HG03378 (cell line): ENCODE data around the gene MX2.
"Not testable (repeated sequence)": the region's sequence is repeated elsewhere in the genome, so short reads cannot be mapped to it uniquely, and the experiment has no call there.

ENCODE experiments used
- ATAC-seq: cut with Tn5 transposase; IDR thresholded peaks from one replicate; pipeline ENCODE4 v1.9.1; 2021; ENCODE audit warnings: mild to moderate bottlenecking, moderate library complexity; ENCODE audit not compliant: unreplicated experiment

The MX2 gene

DNA sequence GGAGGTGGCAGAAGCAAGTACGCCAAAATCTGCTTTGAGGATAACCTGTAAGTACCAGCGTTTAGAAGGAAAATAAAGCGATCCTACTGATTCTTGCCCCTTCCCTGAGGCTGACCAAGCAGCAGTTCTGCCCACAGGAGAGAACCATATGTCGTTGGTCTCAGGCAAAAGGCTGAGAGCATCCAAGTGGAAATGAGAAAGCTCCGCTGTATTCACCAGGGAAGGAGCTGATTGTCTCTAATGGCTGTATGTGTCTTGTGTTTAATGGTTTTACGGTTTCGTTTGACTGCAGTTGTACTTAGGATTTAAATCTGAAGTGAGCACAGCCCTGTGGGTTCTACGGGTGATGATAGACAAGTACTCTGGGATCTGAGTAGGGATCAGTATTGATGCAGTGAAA is 23.4 kb upstream of the MX2 start:
- no peak for ATAC-seq

GRCh38 chr21:41342035-41342434 is 19.8 kb upstream of the MX2 start:
- no peak for ATAC-seq

- no peak for ATAC-seq
Measured at GRCh38 chr21:41344146-41344545, 17.7 kb upstream of the MX2 start.

GRCh38 chr21:41345356-41345755 is 16.5 kb upstream of the MX2 start:
- no peak for ATAC-seq

- ATAC-seq: no peak
Measured at GRCh38 chr21:41345934-41346685, 15.7 kb upstream of the MX2 start.

- no peak for ATAC-seq
Measured at GRCh38 chr21:41346758-41347157, 15.1 kb upstream of the MX2 start.

DNA sequence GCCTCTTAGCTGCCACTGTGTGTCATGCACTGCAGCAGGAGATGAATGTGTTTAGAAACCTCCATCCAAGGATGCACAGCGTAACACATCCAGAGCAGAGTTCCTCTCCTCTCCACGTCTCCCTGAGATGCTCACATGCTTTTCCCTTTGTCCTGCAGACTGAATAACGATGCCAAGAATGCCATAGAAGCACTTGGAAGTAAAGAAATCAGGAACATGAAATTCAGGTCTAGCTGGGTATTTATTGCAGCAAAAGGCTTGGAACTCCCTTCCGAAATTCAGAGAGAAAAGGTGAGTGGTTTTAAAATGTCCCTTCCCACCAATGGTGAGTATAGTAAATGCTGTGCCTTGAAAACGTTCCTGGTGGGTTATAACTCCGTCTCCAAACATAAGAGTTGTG is 13.4 kb upstream of the MX2 start:
- no peak for ATAC-seq

DNA sequence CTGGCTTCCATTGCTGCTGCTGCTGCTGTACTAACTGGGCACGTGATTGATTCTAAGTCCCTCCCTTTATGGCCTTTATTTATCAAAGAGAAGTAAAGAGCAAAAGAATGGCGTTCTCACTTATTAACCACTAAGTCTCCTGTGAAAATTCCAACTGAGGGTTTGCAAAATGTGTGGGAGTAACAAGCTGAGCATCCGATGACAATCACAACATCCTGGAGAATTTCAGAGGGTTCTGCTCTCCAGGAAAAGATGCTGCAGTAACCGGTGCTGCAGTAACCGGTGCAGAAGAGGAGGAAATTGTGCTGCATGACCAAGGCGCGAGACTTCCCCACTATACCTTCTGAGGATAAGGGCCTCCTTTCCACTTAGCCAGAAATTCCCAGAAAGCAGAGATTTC is 12.7 kb upstream of the MX2 start:
- ATAC-seq: no peak

GRCh38 chr21:41349619-41350390 is 12.0 kb upstream of the MX2 start:
- no peak for ATAC-seq

DNA sequence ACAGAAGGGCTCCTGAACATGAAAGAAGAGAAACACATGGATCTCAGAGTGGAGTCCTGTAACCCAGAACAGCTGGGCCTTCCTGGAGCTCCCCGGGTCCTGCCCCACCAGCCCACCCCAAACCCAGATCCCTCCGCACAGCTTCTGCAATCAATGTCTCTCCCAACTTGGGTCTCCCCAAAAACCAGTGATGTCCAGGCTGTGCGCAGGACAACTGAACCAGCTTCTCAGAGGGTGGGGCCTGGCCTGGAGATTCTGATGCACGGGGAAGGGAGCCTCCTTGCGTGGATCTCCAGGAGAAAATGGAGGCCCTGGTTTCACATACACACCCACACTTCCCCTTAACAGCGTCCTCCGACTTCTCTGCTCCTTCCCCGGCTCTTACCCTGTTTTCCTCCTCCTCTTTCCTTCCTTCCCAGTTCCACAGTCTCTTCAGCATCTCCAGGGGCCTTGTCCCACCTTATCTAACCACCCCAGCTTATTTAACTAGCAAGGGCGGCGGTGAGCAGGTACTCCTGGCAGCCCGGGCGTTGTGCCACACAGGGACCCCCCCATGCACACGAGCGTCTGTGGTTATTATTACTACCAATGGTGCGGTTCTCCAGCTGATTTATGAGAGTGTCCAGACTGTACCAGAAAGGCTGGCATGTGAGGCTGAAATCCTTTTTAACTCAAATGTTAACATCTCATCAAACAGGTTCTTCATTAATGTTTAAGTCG is 11.2 kb upstream of the MX2 start:
- no peak for ATAC-seq

GRCh38 chr21:41357546-41357945 is 4.3 kb upstream of the MX2 start:
- no peak for ATAC-seq

- ATAC-seq: no peak
Measured at GRCh38 chr21:41358193-41359166, 3.3 kb upstream of the MX2 start.

DNA sequence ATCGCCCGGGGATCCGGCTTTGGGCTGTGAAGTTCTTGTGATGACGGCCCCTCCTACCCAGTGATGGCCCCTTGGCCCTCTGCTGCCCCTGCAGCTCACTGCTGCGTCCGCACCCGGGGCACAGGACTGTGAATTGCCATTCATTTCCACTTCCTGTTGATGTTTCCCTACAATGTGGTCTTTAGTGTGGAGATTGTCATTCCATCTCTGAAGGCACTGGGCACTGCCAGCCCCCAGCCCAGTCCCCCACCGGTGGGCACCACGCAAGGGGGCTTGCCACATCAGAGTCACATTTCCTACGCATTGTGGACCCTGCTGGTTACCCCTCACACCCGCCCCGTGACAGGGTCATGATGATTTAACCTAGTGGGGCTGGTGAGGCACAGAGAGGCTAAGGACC is 2.5 kb upstream of the MX2 start:
- no peak for ATAC-seq

GRCh38 chr21:41359754-41360071 is 2.1 kb upstream of the MX2 start:
- not testable (repeated sequence) for ATAC-seq

DNA sequence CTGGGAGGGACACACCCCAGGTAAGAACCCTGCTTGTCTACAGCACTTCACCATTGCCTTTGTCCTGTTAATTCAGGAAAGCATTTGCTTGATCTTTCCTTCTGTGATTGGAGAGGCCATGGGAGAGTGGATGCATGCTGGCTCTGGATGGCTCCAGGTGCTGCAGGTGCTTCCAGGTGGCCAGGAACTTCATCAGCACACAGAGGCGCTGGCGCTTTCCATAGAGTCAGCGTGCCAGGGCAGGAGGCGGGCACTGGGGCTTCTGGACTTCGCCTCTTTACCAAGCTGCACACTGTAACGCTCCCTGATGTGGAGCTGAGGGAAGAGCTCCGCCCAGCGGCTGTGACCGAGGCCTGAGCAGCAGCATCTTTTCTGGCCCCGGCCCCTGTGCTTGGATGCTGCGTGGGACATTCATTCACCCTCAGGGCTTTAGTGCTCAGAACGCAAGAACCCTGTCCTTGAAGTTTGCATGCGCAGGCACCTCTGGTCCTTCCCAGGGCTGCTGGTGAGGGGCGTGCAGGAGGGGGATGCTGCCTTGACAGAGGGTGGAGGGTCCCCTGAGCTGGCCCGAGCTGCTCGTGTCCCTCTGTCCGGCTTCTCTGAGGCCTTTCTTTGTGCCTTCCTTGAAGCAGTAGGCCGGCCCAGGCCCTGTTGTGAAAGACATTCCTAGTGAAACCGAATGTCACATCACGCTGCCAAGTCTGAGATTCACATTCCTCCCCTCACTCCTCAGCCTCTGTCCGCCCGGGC is 1.6 kb upstream of the MX2 start:
- ATAC-seq: no peak

DNA sequence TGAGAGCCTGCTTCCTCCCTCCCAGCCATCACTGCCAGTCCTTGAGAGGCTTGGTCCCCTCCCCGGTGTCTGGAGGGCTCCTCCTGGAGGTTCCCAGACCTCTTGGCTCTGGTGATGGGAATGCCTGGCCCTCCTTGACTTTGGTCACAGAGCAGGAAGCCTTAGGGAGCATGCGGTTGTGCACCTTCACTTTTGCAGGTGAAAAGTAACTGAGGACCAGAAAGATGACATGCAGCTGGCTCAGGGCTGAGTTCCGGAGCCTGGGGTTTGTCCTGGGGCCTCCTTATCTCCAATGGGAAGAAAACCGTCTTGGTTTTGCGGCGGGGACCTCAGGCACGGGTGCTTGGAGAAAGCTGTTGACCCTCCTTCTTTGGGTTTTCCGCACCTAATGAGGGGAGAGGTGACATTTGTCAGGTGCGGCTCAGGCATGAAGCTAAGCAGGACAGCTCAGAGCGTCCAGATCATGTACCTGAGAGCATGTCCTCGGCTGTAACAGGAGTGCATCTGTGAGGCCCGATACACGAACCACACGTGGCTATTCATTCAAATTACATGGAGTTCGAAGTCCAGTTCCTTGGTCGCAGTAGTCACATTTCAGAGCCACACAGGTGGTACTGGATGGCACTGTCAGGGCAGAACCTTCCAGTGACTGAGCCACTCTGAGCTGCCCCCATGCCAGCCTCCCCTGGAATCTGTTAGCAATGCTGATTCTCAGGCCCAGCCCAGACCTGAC is 608 bp upstream of the MX2 start:
- no peak for ATAC-seq

DNA sequence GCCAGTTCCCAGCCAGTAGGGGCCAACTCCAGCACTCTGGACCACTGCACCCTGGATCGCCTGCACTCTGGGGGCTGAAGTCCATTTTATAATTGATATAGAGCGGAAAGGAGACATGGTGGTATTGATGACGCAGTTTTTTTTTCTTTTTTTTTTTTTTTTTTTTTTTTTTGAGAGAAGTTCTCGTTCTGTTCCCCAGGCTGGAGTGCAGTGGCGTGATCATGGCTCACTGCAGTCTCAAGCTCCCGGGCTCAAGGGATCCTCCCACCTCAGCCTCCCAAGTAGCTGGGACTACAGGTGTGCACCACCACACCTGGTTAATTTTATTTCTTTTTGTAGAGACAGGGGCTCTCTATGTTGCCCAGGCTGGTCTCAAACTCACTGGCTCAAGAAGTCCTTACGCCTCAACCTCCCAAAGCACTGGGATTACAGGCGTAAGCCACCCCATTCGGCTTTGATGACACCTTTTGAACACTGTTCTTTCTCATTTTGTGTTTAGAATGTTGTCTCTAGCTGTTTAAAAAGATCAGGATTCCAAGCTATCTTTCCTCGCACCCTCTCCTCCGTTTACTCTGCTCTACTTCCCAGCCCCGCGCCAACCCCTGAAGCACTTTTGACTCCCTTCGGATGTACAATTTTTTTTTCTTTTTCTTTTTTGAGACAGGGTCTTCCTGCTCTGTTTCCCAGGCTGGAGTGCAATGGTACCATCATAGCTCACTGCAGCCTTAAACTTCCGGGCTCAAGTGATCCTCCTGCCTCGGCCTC is 960 bp downstream of the MX2 start:
- no peak for ATAC-seq

GRCh38 chr21:41363370-41364270 is 1.8 kb downstream of the MX2 start:
- no peak for ATAC-seq
